Mesenchymal stem cell (in vitro differentiated cells and primary cell): ENCODE measurements around the gene TMEM170B.

Experiments used
- DNase-seq: peaks from one replicate; pipeline ENCODE4 v3.0.0-alpha.2; 2013
- H2AFZ ChIP-seq: one replicate; pipeline ENCODE4 v1.6.1; 2013; ENCODE audit warnings: low read depth, mild to moderate bottlenecking, control low read depth, inconsistent platforms, low read length, moderate library complexity
- H2AK5ac ChIP-seq: 2 replicates; pipeline ENCODE4 v1.6.1; 2013; ENCODE audit warnings: low read length, moderate library complexity, mild to moderate bottlenecking, inconsistent platforms; ENCODE audit not compliant: severe bottlenecking
- H2BK120ac ChIP-seq: one replicate; pipeline ENCODE4 v1.6.1; 2013; ENCODE audit warnings: low read depth, mild to moderate bottlenecking, inconsistent platforms, low read length, moderate library complexity
- H2BK12ac ChIP-seq, 2 experiments: one replicate each; pipeline ENCODE4 v1.6.1; 2013; ENCODE audit warnings: inconsistent platforms in 2 of 2, low read length in 2 of 2, mild to moderate bottlenecking in 2 of 2, moderate library complexity in 2 of 2, control low read depth in 1 of 2
- H2BK15ac ChIP-seq: one replicate; pipeline ENCODE4 v1.6.1; 2013; ENCODE audit warnings: mild to moderate bottlenecking, low read depth, inconsistent platforms; ENCODE audit not compliant: poor library complexity, severe bottlenecking
- H2BK5ac ChIP-seq: 2 replicates; pipeline ENCODE4 v1.6.1; 2013; ENCODE audit warnings: low read depth, mild to moderate bottlenecking, low read length, control low read depth, inconsistent platforms; ENCODE audit not compliant: poor library complexity, severe bottlenecking
- H3K14ac ChIP-seq, 2 experiments: one replicate each; pipeline ENCODE4 v1.6.1; 2013; ENCODE audit warnings: inconsistent platforms in 2 of 2, low read length in 2 of 2, control low read depth in 1 of 2, mild to moderate bottlenecking in 1 of 2, moderate library complexity in 1 of 2
- H3K18ac ChIP-seq, 2 experiments: one replicate each; pipeline ENCODE4 v1.6.1; 2013; ENCODE audit warnings: inconsistent platforms in 2 of 2, low read length in 2 of 2, control low read depth in 1 of 2, low read depth in 1 of 2, mild to moderate bottlenecking in 1 of 2
- H3K23ac ChIP-seq, 2 experiments: one replicate each; pipeline ENCODE4 v1.6.1; 2013; ENCODE audit warnings: inconsistent platforms in 2 of 2, low read length in 2 of 2, mild to moderate bottlenecking in 2 of 2, moderate library complexity in 2 of 2, control low read depth in 1 of 2
- H3K27ac ChIP-seq: 2 replicates; pipeline ENCODE4 v1.5.1; 2013; ENCODE audit warnings: mild to moderate bottlenecking, moderate library complexity, low read length, control low read depth, inconsistent platforms; ENCODE audit not compliant: poor library complexity, severe bottlenecking
- H3K27me3 ChIP-seq, 2 experiments: 2 replicates each; pipeline versions ENCODE4 v1.6.1 to v1.7.0; 2013; ENCODE audit warnings: low read length in 2 of 2, mild to moderate bottlenecking in 2 of 2, moderate library complexity in 2 of 2, control low read depth in 1 of 2, inconsistent platforms in 1 of 2; ENCODE audit not compliant: control insufficient read depth in 1 of 2, insufficient read depth in 1 of 2
- H3K36me3 ChIP-seq, 2 experiments: 2 replicates each; pipeline versions ENCODE4 v1.6.1 to v1.7.0; 2013; ENCODE audit warnings: low read length in 2 of 2, control low read depth in 1 of 2, inconsistent platforms in 1 of 2, low read depth in 1 of 2, mild to moderate bottlenecking in 1 of 2; ENCODE audit not compliant: insufficient read depth in 2 of 2, control insufficient read depth in 1 of 2
- H3K4ac ChIP-seq, 2 experiments: one replicate each; pipeline ENCODE4 v1.6.1; 2013; ENCODE audit warnings: inconsistent platforms in 2 of 2, low read length in 2 of 2, mild to moderate bottlenecking in 2 of 2, moderate library complexity in 2 of 2, control low read depth in 1 of 2, low read depth in 1 of 2
- H3K4me1 ChIP-seq: 2 replicates; pipeline ENCODE4 v1.6.1; 2013; ENCODE audit warnings: low read depth, low read length, control low read depth; ENCODE audit not compliant: control insufficient read depth, insufficient read depth
- H3K4me2 ChIP-seq: 2 replicates; pipeline ENCODE4 v1.6.1; 2013; ENCODE audit warnings: low read length, mild to moderate bottlenecking, inconsistent platforms; ENCODE audit not compliant: poor library complexity, severe bottlenecking
- H3K4me3 ChIP-seq, 2 experiments: 2 replicates each; pipeline versions ENCODE4 v1.5.1 to v1.7.0; 2013; ENCODE audit warnings: low read length in 2 of 2, mild to moderate bottlenecking in 2 of 2, control low read depth in 1 of 2, low read depth in 1 of 2; ENCODE audit not compliant: insufficient read depth in 1 of 2
- H3K79me1 ChIP-seq: replicated peaks from 2 replicates; pipeline ENCODE4 v1.6.1; 2013; ENCODE audit warnings: mild to moderate bottlenecking, control low read depth, low read length, inconsistent platforms; ENCODE audit not compliant: poor library complexity, severe bottlenecking
- H3K9ac ChIP-seq: 2 replicates; pipeline ENCODE4 v1.7.0; 2013; ENCODE audit warnings: mild to moderate bottlenecking, low read length, moderate library complexity
- H3K9me3 ChIP-seq: 2 replicates; pipeline ENCODE4 v1.7.0; 2013; ENCODE audit warnings: mild to moderate bottlenecking, low read length; ENCODE audit not compliant: control insufficient read depth
- H4K8ac ChIP-seq: one replicate; pipeline ENCODE4 v1.6.1; 2013; ENCODE audit warnings: inconsistent platforms, mild to moderate bottlenecking, low read length, moderate library complexity
- H4K91ac ChIP-seq: one replicate; pipeline ENCODE4 v1.6.1; 2013; ENCODE audit warnings: mild to moderate bottlenecking, low read length, inconsistent platforms
- WGBS: methylation state at CpG from one replicate; pipeline ENCODE4 v1.1.7; 2013; ENCODE audit warnings: mixed read lengths; 5-methylcytosine and 5-hydroxymethylcytosine counted together

Gene TMEM170B

GRCh38 chr6:11598687-11599086, 61.1 kb downstream of the TMEM170B start:
- Histone ChIP-seq H3K79me1 (peaks cover 2% of the 10 kb centered on the region), H2BK12ac (no peak overlapping the region), H3K9ac (no peak overlapping the region), H3K23ac (no peak overlapping the region), H3K14ac (no peak overlapping the region), H2BK120ac (no peak overlapping the region), H2AK5ac (peak overlapping the region; percentile 65), H3K27me3 (peaks cover 0 to 3% of the 10 kb centered on the region in 2 experiments), H4K8ac (no peak overlapping the region), H3K4me1 (peaks cover 2% of the 10 kb centered on the region), H2BK5ac (no peak overlapping the region), H3K18ac (no peak overlapping the region), H4K91ac (no peak overlapping the region), H3K27ac (no peak overlapping the region), H3K4me2 (no peak overlapping the region), H3K4ac (no peak overlapping the region), H3K4me3 (no peak overlapping the region), H2AFZ (no peak overlapping the region), H2BK15ac (no peak overlapping the region), H3K9me3 (no peaks in the 10 kb centered on the region), H3K36me3 (no peaks in the 10 kb centered on the region)
- 73% methylated on average over 8 of the region's 8 CpGs for WGBS
- DNase-seq, result no peak

- Histone ChIP-seq H3K4me3 (no peak overlapping the region), H4K8ac (no peak overlapping the region), H2AK5ac (no peak overlapping the region), H3K18ac (no peak overlapping the region), H3K14ac (no peak overlapping the region), H3K36me3 (no peaks in the 10 kb centered on the region), H3K4ac (no peak overlapping the region), H2BK15ac (no peak overlapping the region), H2BK120ac (no peak overlapping the region), H3K23ac (no peak overlapping the region), H3K9ac (no peak overlapping the region), H3K4me1 (peaks cover 2% of the 10 kb centered on the region), H3K27me3 (peaks cover 0 to 3% of the 10 kb centered on the region in 2 experiments), H3K79me1 (peaks cover 2% of the 10 kb centered on the region), H3K9me3 (no peaks in the 10 kb centered on the region), H3K27ac (no peak overlapping the region), H3K4me2 (no peak overlapping the region), H2AFZ (no peak overlapping the region), H2BK12ac (peak overlapping the region in 1 of 2 experiments; percentile 57), H4K91ac (no peak overlapping the region), H2BK5ac (no peak overlapping the region)
- WGBS, result 98% methylated on average over 6 of the region's 7 CpGs
- no peak for DNase-seq
These were observed 62.7 kb downstream of the TMEM170B start for GRCh38 chr6:11600251-11600650.

GRCh38 chr6:11601776-11602605, 64.4 kb downstream of the TMEM170B start:
- no peak overlapping the region for H4K91ac ChIP-seq
- H2AK5ac ChIP-seq, result peak overlapping the region; percentile 21
- peaks cover 4% of the 10 kb centered on the region for H3K4me1 ChIP-seq
- H3K9ac ChIP-seq, result no peak overlapping the region
- no peak overlapping the region for H3K4me2 ChIP-seq
- no peak overlapping the region for H3K27ac ChIP-seq
- H3K4ac ChIP-seq, result peak overlapping the region in 1 of 2 experiments; percentile 47
- H3K23ac ChIP-seq, result no peak overlapping the region
- H2BK5ac ChIP-seq, result no peak overlapping the region
- H2BK120ac ChIP-seq, result no peak overlapping the region
- no peaks in the 10 kb centered on the region for H3K9me3 ChIP-seq
- H3K79me1 ChIP-seq, result peaks cover 2% of the 10 kb centered on the region
- H3K18ac ChIP-seq, result no peak overlapping the region
- H2BK12ac ChIP-seq, result no peak overlapping the region
- no peak for DNase-seq
- H4K8ac ChIP-seq, result no peak overlapping the region
- H3K27me3 ChIP-seq, result peaks cover 0 to 4% of the 10 kb centered on the region in 2 experiments
- no peak overlapping the region for H3K4me3 ChIP-seq
- no peak overlapping the region for H2AFZ ChIP-seq
- H2BK15ac ChIP-seq, result no peak overlapping the region
- H3K14ac ChIP-seq, result no peak overlapping the region
- 72% methylated on average over 5 of the region's 7 CpGs for WGBS
- no peaks in the 10 kb centered on the region for H3K36me3 ChIP-seq

- no peak for DNase-seq
- H3K27me3 ChIP-seq, result peaks cover 0 to 6% of the 10 kb centered on the region in 2 experiments
- H2AFZ ChIP-seq, result no peak overlapping the region
- H2BK5ac ChIP-seq, result no peak overlapping the region
- no peak overlapping the region for H3K18ac ChIP-seq
- H3K4ac ChIP-seq, result no peak overlapping the region
- H3K36me3 ChIP-seq, result no peaks in the 10 kb centered on the region
- H3K4me3 ChIP-seq, result no peak overlapping the region
- no peak overlapping the region for H4K8ac ChIP-seq
- H2BK12ac ChIP-seq, result peak overlapping the region in 1 of 2 experiments; percentile 57
- H3K4me1 ChIP-seq, result peaks cover 8% of the 10 kb centered on the region
- no peaks in the 10 kb centered on the region for H3K9me3 ChIP-seq
- no peak overlapping the region for H3K23ac ChIP-seq
- H2BK120ac ChIP-seq, result no peak overlapping the region
- H3K4me2 ChIP-seq, result no peak overlapping the region
- H3K14ac ChIP-seq, result no peak overlapping the region
- 93% methylated on average over 3 of the region's 3 CpGs for WGBS
- peaks cover 2% of the 10 kb centered on the region for H3K79me1 ChIP-seq
- peak overlapping the region; percentile 49 for H2BK15ac ChIP-seq
- H3K9ac ChIP-seq, result no peak overlapping the region
- H3K27ac ChIP-seq, result no peak overlapping the region
- H2AK5ac ChIP-seq, result peak overlapping the region; percentile 64
- H4K91ac ChIP-seq, result no peak overlapping the region
These were observed 66.7 kb downstream of the TMEM170B start for GRCh38 chr6:11604215-11604614.
